NT2/D1 (cell line): ENCODE data around the gene FUT7.

Source experiments
- SUZ12 ChIP-seq: IDR thresholded peaks from 2 replicates; pipeline ENCODE4 v1.6.1; 2011; ENCODE audit not compliant: insufficient read length, insufficient read depth; ENCODE audit errors: extremely low read depth
- YY1 ChIP-seq: IDR thresholded peaks from 2 replicates; pipeline ENCODE4 v1.6.1; 2011; ENCODE audit not compliant: insufficient read length, insufficient read depth
- ZNF274 ChIP-seq: IDR thresholded peaks from 2 replicates; pipeline ENCODE4 v1.6.1; 2011; ENCODE audit warnings: mild to moderate bottlenecking, low read depth, low read length

- no peak for TF ChIP-seq YY1
- no peak for TF ChIP-seq ZNF274
- TF ChIP-seq SUZ12 = no peak
Measured at GRCh38 chr9:137014776-137015539, 16.9 kb downstream of the FUT7 start.
